HG03378 (cell line): Measurements from ENCODE around the gene DNMT3A.

ENCODE experiments used
- ATAC-seq: cut with Tn5 transposase; IDR thresholded peaks from one replicate; pipeline ENCODE4 v1.9.1; 2021; ENCODE audit warnings: mild to moderate bottlenecking, moderate library complexity; ENCODE audit not compliant: unreplicated experiment

Gene DNMT3A

GRCh38 chr2:25307949-25308557 lies 33.7 kb downstream of the DNMT3A start:
- no peak for ATAC-seq

GRCh38 chr2:25306777-25307368 lies 34.9 kb downstream of the DNMT3A start:
- ATAC-seq, result no peak

- no peak for ATAC-seq
These were observed 36.0 kb downstream of the DNMT3A start for GRCh38 chr2:25305775-25306174.

- ATAC-seq, result no peak
These were observed 36.7 kb downstream of the DNMT3A start for GRCh38 chr2:25304826-25305596.

GRCh38 chr2:25304321-25304720 lies 37.4 kb downstream of the DNMT3A start:
- ATAC-seq, result no peak

GRCh38 chr2:25303633-25304236 lies 38.0 kb downstream of the DNMT3A start:
- ATAC-seq, result no peak

GRCh38 chr2:25302758-25303375 lies 38.9 kb downstream of the DNMT3A start:
- ATAC-seq, result no peak

GRCh38 chr2:25301453-25302352 lies 40.0 kb downstream of the DNMT3A start:
- ATAC-seq, result peak; percentile 96

- ATAC-seq, result no peak
These were observed 41.7 kb downstream of the DNMT3A start for GRCh38 chr2:25300001-25300400.

- ATAC-seq, result no peak
These were observed 42.8 kb downstream of the DNMT3A start for GRCh38 chr2:25298776-25299431.

- ATAC-seq, result no peak
These were observed 44.0 kb downstream of the DNMT3A start for GRCh38 chr2:25297738-25298137.

- no peak for ATAC-seq
These were observed 46.1 kb downstream of the DNMT3A start for GRCh38 chr2:25295621-25296020.

GRCh38 chr2:25294573-25295462 lies 46.9 kb downstream of the DNMT3A start:
- peak; percentile 76 for ATAC-seq

- no peak for ATAC-seq
These were observed 47.7 kb downstream of the DNMT3A start for GRCh38 chr2:25293958-25294562.

- no peak for ATAC-seq
These were observed 48.6 kb downstream of the DNMT3A start for GRCh38 chr2:25293145-25293544.

- no peak for ATAC-seq
These were observed 49.3 kb downstream of the DNMT3A start for GRCh38 chr2:25292408-25292807.

GRCh38 chr2:25290811-25291495 lies 50.8 kb downstream of the DNMT3A start:
- ATAC-seq, result no peak
